Uterus (tissue), 2 donors: ENCODE measurements around the gene TLE1.

Experiments used
- CTCF ChIP-seq, 4 experiments: fragments of 200-600 bp in 2 of 4; fragments of 450-650 bp in 2 of 4; sonication (generic) in 2 of 4; IDR thresholded peaks; one replicate each; pipeline ENCODE4 v1.5.1; 2016 to 2019; ENCODE audit warnings: antibody characterized with exemption in 4 of 4, mild to moderate bottlenecking in 2 of 4, moderate library complexity in 1 of 4
- POLR2A ChIP-seq, 2 donors: fragments of 450-650 bp; IDR thresholded peaks; one replicate each; pipeline ENCODE4 v1.6.1; 2016; ENCODE audit warnings: antibody characterized with exemption in 2 of 2, mild to moderate bottlenecking in 1 of 2, moderate library complexity in 1 of 2

DNA sequence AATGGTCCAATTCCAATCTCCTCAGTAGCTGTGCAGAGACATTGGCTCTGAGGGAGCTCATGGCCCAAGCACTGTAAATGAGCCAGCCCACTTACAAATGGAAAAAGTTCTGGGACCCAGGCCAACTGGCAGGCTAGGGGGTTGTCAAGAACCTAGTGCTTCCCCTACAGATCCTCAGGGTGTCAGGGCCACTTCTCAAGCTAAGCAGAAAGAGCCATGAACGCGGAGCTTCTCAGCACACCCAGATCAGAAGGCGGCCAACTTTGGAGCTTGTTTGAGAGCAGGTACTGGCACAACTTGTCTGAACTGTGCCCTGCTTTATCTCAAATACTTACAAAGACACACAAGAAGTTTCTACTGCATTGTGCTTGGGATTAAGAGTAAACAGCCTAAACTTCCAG, 17.5 kb downstream of the TLE1 start:
- TF ChIP-seq CTCF (IDR thresholded peaks at IDR 0.05) (no peak), POLR2A (IDR thresholded peaks at IDR 0.05) (no peak)
